Activated gamma-delta T cell treated with anti-CD3 and anti-CD28 coated beads, Interleukin-2, amount 50 U/mL, for 16 hours (primary cell): Measurements from ENCODE around the gene KPNB1.

Source experiments
- DNase-seq: peaks from one replicate; pipeline ENCODE4 v3.0.0-alpha.2; 2020; ENCODE audit warnings: low read depth

The KPNB1 gene

GRCh38 chr17:47649153-47649971, at the start of gene KPNB1:
KPNB1 (plus strand) TSS chr17:47649919; CDS start chr17:47650245, 326 bp downstream.
- DNase-seq = peak; percentile 95

- DNase-seq = no peak
Observed at GRCh38 chr17:47603830-47604597, 45.7 kb upstream of the KPNB1 start.

GRCh38 chr17:47604598-47604927, 45.2 kb upstream of the KPNB1 start:
- no peak for DNase-seq

GRCh38 chr17:47605011-47605410, 44.7 kb upstream of the KPNB1 start:
- DNase-seq = no peak

GRCh38 chr17:47607481-47607880, 42.2 kb upstream of the KPNB1 start:
- DNase-seq = no peak

GRCh38 chr17:47611372-47612350, 38.1 kb upstream of the KPNB1 start:
- no peak for DNase-seq

- DNase-seq = no peak
Observed at GRCh38 chr17:47615766-47616424, 33.8 kb upstream of the KPNB1 start.

GRCh38 chr17:47618410-47618809, 31.3 kb upstream of the KPNB1 start:
- DNase-seq = no peak

- DNase-seq = no peak
Observed at GRCh38 chr17:47620503-47621245, 29.0 kb upstream of the KPNB1 start.

- no peak for DNase-seq
Observed at GRCh38 chr17:47621293-47622179, 28.2 kb upstream of the KPNB1 start.

- no peak for DNase-seq
Observed at GRCh38 chr17:47622180-47622549, 27.6 kb upstream of the KPNB1 start.

- DNase-seq = no peak
Observed at GRCh38 chr17:47624727-47625068, 25.0 kb upstream of the KPNB1 start.

- no peak for DNase-seq
Observed at GRCh38 chr17:47628014-47628566, 21.6 kb upstream of the KPNB1 start.

- no peak for DNase-seq
Observed at GRCh38 chr17:47629826-47630225, 19.9 kb upstream of the KPNB1 start.

- DNase-seq = no peak
Observed at GRCh38 chr17:47630614-47631013, 19.1 kb upstream of the KPNB1 start.

GRCh38 chr17:47632991-47633390, 16.7 kb upstream of the KPNB1 start:
- no peak for DNase-seq

- DNase-seq = no peak
Observed at GRCh38 chr17:47633996-47634395, 15.7 kb upstream of the KPNB1 start.

- DNase-seq = no peak
Observed at GRCh38 chr17:47634870-47635269, 14.8 kb upstream of the KPNB1 start.

GRCh38 chr17:47635734-47636133, 14.0 kb upstream of the KPNB1 start:
- no peak for DNase-seq
